CD4-positive, alpha-beta T cell treated with Interleukin-15 for 4 hours (primary cell): ENCODE measurements around the gene PCGF5.
"Not testable (repeated sequence)": the region's sequence is repeated elsewhere in the genome, so short reads cannot be mapped to it uniquely, and the experiment has no call there.

Experiments
- DNase-seq: peaks from one replicate; pipeline ENCODE4 v3.0.0-alpha.2; 2020; ENCODE audit warnings: low spot score

PCGF5 gene

GRCh38 chr10:91286572-91286971 lies 66.1 kb downstream of the PCGF5 start:
- no peak for DNase-seq

DNA sequence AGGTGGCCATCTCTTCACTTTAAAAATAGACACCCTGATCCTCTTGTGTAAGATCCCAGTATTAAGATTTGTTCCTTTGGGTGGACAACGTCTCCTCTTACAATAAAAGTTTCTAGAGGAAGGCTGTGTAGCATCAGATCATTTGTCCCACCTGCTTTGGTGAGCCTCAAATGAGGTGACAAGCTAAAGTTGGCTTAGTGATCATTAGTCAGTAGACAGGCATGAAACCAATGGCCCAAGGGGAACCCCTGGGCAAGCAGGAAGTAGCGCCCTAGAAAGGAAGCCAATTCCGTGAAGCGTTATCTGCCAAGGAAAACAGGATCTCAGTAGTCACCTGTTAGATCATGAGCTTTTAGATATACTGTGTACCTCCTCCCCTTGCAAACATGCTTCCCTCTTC lies 66.8 kb downstream of the PCGF5 start:
- no peak for DNase-seq

DNA sequence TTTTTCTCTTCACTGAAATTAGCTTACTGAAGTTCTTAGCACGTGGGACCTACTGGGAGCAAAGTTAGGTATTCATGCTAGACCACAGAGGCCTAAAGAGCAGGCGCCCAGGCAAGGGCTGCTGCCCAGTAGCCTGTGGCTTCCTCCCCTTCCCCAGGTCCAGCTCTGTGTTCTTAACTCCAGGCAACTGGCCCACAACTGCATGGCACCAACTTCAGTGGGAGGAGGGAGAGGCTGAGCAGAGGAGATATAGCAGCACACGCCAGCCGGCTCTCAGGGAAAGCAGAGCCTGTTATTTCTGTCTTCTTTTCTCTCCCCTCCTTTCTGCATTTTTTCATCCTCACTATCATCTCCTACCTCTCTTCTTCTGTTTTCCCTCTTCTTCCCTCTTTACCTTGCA lies 67.4 kb downstream of the PCGF5 start:
- no peak for DNase-seq

DNA sequence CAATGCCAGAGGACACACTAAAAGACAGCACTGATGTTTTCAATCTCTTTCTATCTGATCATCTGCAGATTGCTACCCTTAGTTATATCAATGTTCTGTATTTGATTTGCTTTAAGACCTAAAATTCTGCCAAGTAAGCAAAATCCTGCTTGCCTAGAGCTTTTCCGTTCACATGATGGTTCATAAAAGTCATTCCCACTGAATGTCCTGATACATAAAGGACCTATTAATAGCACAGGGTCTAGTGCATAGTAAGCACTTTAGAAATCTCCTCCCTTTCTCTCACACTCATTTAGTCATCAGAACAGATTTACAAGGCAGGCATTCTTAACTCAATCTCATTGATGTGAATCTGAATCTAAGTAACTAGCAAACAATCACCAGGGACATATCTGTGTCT lies 68.8 kb downstream of the PCGF5 start:
- DNase-seq, result no peak

DNA sequence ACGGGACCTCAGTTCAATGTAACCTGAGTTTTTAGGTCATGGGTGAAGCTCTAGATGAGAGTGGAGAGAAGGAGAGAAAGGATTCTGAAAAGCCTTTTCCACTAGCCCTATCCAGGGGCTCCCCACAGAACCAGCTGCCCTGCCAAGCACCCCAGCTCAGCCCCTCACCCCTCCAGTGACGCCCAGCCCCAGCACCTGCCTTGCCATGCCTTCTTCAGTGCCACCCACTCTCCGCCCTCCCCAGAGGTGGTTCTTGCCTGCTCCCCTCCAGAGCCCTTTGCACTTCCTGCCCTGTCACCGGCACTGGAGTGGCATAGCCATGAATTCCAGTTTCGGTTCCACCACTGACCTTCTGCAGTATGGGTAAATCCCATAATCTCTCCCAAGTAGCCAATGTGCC lies 70.1 kb downstream of the PCGF5 start:
- no peak for DNase-seq

DNA sequence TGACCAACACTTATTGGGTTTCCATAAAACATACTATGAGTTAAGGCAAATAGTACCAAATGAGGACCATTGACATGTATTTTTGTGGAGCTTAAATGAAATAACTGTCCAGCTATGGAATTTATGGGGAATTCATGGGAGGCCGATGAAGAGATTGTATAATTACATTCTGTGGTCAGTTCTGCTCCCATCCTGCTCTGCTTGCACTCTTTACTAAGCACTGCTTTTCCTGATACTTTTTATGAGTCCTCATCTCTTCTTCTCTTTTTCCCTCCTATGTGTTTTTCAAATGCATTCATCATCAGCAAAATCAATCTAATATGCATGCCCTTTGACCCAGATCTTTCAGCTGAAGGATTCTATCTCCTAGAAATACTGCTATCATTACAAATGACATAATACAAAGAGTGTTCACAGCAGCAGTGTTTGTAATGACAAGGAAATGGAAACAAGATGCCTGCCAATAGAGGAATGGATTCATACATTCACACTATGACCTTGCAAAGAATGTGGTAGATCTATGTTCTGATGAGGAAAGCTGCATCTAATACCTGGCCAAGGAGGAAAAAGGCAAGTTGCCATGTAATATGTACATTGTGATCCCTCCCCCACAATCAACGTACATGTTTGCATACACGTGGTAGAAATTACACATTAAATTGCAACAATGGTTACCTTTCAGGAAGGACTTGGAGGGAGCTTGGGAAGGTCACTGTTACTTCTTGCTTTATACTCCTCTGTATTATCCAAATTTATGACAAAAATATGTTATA lies 73.9 kb downstream of the PCGF5 start:
- DNase-seq, result no peak

- no peak for DNase-seq
Measured at GRCh38 chr10:91295346-91295745, 74.9 kb downstream of the PCGF5 start.

GRCh38 chr10:91296471-91296870 lies 76.0 kb downstream of the PCGF5 start:
- no peak for DNase-seq

DNA sequence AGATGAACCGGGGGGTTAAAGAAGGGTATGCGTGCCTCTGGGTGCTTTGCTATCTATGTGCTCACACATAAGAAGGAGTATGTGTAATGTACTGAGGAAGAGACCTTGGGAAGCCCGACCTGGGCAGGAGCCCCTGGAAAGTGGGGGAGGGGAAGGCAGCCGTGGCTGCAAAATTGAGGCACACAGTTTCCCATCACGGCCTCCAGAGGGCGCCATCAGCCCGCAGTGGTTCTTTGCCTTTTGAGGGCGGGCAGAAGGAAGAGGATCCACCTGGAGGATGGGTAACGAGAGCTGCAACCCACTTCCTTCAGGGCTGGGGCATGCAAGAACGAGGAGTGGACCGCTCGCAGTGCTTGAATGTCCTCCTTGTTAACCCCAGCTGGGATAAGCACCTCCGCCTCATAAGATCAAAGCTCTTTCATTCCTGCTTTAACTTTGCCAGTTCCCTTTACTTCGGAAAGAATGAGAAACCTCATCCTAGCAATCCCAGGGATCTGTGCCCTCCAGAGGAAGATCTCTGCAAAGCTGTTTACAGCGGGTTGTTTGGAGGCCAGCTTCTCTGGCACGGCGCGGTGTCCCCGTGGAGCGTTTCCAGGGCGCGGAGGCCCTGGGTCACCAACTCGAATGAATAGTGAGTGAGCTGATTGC lies 77.9 kb downstream of the PCGF5 start:
- DNase-seq, result peak; percentile 64

- DNase-seq, result no peak
Measured at GRCh38 chr10:91299999-91300575, 79.6 kb downstream of the PCGF5 start.

- DNase-seq, result not testable (repeated sequence)
Measured at GRCh38 chr10:91302946-91303345, 82.5 kb downstream of the PCGF5 start.

DNA sequence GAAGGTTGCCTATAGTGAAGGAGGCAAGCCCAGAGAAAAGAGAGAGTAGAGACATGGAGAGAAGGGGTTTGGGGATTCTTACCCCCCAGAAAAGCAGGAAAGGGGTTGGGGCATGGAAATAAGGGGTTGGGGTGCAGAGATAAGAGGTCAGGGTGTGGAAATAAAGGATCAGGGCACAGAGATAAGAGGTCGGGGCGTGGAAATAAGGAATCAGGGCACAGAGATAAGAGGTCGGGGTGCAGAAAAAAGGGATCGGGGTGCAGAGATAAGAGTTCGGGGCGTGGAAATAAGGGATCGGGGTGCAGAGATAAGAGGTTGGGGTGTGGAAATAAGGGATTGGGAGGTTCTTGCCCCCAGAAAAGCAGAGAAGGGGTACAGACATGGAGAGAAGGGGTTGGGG lies 85.5 kb downstream of the PCGF5 start:
- not testable (repeated sequence) for DNase-seq

DNA sequence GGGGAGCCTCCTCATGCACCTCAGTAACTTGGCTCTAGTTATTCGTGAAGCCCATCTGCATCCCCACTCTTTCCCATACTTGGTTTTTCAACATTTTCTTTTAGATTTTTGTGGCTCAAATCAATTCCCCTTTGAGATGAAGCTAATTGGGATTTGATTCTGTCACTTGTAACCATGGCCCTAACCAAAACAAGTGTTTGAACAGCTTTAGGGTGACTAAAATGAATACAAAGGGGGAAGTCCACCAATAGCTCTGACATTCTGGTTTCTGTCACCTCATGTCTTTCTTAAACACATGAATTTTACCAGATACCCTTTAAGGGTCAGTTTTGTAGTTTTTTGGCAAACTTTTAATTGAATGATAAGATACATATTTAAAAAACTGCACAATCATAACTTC lies 87.0 kb downstream of the PCGF5 start:
- DNase-seq, result no peak

- DNase-seq, result no peak
Measured at GRCh38 chr10:91309711-91310110, 89.2 kb downstream of the PCGF5 start.

DNA sequence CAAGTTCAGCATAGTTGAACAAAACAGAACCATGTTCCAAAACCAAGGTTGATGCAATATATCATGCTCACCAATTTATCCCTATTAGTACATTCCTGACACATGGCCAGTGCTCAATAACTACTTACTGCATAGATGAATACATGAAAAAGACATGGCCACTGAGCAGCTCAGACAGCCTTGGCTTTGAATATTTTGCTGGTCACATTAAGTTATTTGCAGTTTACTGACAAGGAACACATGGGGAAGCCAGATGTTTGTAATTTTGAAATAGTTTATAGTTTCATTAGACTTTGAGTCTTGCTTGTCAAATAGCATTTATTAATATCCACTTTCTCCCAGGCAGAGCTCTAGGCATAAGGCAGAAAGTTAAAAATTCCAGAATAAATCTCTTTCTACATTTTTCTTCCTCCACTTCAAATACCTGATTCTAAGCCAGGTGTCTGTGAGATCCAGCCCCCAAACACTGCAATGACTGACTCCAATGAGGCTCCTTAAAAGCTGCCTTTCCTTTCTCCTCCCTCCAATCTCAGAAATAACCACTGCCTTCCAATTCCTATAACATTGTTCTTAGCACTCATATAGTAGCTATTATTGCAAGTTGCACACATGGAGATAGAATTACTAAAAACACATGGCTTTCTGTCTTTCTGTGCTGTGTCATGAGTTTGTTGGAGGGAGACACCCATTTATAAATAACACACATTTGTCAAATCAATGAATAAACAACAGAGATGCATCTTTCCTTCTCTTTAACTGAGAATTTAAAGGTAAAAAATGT lies 91.3 kb downstream of the PCGF5 start:
- DNase-seq, result no peak

DNA sequence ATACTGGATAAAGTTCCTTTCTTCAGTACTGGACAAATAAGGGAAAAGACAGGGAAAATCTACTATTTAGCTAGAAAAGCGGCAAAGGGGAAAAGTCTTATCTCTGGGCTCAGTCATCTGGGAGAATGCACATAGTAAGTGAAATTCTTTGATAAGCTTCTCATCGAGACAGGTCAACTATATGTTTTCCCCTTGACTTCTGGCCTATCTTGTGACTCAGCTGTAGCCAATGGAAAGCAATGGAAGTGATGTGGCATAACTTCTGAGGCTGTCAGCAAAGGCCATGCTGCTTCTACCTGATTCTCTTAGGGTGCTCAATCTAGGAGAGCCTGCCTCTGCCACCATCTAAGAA lies 91.9 kb downstream of the PCGF5 start:
- no peak for DNase-seq

DNA sequence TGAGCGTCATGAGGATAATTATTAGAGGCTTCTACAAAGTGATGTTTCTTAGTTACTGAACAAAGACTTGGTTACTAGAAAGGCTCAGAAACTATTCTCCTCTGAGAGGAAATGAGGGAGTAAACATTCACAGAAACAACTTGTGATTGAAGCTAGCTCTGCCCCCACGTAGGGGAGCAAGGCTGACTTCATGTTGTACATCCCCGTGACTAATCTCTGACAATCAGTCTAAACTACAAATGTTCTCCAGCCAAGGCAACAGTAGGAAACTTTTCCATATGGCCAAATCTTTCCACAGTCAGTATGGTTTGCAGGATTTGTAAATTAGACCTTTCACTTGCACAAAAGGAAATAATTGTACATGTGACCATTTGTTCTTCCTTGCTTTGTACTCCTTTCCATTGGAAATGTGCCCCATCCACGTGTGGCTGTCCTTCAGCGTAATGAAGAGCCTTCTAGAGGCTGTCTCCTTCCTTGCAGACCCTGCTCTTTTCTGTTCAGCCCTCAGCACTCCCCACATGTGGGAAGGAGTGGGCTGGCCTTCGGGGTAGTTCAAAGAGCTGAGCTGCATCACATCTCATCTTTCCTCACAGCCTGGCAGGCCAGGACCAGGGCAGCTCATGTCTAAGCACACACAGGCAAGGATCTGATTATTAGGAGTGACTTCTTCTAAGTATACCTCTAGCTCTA lies 93.5 kb downstream of the PCGF5 start:
- no peak for DNase-seq

DNA sequence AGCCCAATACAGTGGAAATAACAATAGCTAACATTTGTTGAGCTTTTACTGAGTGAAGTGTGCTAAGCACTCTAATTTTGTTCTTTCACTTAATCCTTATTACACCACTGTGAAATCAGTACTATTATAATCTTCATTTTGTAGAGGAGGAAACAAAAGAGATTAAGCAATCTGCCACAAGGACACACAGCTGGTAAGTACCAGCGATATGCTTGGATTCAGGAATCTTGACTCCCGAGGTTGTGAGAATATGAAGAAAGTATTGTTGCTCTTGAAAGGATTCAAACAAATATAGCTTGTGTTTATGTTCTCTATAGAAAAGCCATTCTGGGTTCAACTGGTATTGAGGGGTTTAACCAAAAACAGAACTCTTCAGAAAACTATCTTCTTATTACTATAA lies 96.0 kb downstream of the PCGF5 start:
- no peak for DNase-seq

- DNase-seq, result no peak
Measured at GRCh38 chr10:91317541-91317940, 97.1 kb downstream of the PCGF5 start.

- no peak for DNase-seq
Measured at GRCh38 chr10:91319336-91319735, 98.9 kb downstream of the PCGF5 start.

GRCh38 chr10:91323293-91323905 lies 102.9 kb downstream of the PCGF5 start:
- DNase-seq, result not testable (repeated sequence)
